Measurements from ENCODE around the gene HOXB9.

DNA sequence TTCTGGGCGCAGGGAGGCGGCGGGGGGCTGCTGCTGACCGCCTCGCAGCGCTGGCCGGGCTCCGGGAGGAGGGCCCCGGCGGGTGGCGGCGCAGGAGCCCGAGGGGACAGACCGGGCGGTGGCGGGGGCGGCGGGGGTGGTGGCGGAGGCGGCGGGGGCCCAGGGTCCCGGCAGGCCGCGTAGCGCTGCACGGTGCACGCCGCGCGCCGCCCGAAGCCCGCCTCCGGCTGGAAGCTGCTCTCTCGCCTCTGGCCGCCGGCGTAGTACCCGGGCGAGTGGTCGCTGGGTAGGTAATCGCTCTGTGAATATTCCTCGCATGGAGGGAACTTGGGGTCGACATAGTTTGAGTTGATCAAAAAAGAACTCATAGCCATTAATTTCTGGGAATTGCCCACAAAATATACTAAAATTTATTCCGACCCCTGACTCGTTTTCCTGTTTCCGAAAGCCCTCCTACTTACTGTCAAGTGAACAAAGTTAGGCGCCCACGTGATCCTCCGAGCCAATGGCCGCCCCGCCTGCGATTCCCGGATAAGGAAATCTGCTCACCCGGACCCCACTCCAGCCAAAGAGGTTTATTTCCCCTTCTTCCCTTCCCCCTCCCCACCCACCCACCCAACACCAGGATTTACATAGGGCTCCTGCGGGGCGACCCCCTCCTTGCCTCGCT lies 48.1 kb downstream of the HOXB9 start, which contains the start of gene HOXB4:
- TF ChIP-seq, protein P1, sequence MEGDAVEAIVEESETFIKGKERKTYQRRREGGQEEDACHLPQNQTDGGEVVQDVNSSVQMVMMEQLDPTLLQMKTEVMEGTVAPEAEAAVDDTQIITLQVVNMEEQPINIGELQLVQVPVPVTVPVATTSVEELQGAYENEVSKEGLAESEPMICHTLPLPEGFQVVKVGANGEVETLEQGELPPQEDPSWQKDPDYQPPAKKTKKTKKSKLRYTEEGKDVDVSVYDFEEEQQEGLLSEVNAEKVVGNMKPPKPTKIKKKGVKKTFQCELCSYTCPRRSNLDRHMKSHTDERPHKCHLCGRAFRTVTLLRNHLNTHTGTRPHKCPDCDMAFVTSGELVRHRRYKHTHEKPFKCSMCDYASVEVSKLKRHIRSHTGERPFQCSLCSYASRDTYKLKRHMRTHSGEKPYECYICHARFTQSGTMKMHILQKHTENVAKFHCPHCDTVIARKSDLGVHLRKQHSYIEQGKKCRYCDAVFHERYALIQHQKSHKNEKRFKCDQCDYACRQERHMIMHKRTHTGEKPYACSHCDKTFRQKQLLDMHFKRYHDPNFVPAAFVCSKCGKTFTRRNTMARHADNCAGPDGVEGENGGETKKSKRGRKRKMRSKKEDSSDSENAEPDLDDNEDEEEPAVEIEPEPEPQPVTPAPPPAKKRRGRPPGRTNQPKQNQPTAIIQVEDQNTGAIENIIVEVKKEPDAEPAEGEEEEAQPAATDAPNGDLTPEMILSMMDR (IDR thresholded peaks at IDR 0.05; ENCODE audit: low read length) = no peak
- no peak for TF ChIP-seq EZH2 (IDR thresholded peaks at IDR 0.05; ENCODE audit: borderline replicate concordance, low read length)

All from OCI-LY1 (cell line).